ENCODE results near the gene MGA. TPM values are rescaled to one million over a fixed set of nuclear protein-coding genes. Genes with fewer than 3 reads are reported as not detected.

The MGA gene
- polyA plus RNA-seq, 3 donors = 2.7 to 6.9 (median 4.2) TPM

DNA sequence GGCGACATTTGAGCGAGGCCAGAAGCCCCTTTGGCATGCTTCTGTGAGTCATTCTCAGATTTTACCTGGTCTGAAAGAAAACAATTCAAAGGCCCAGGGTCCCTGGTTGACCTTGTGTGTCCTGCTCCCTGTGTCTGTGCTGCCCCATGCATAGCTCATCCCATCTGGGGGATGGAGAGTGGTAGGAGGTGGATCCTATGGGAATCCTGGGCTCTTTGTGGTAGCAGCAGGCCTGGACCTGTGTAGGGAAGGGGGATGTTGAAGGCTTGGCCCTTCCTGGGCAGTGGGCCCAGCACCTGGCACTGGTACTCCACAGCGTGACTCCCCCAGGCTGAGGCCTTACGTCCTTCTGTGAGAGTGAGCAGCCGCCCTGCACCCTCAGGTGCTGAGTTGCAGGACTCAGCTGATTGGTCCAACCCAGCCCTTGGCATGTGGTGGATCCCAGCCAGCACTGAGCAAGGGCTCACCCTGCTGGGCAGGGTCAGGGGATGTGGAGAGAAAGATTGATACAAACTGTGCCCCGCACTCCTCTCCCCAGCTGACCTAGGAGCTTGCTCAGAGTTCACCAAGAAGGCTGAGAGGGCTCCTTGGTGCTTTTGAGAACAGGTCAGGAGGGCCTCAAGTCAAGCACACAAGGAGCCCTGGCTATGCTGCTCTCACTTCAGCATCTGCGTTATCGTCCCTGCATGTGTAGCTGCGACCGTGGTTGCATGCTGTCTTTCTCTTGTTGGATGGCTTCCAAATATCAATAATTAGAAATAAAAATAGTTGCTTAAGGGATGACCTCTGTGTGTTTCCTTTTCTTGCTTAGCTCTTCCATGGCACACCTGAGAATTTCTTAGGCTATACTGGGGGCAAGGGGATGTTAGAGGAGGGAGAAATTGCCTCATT lies 146.3 kb downstream of the MGA start:
- Histone ChIP-seq H3K79me2 (ENCODE audit: insufficient read depth, low read length) (no peaks in the 10 kb centered on the region), H3K27me3 (ENCODE audit: control insufficient read depth in 2 of 2, insufficient read depth in 2 of 2, low read length in 2 of 2) (no peaks in the 10 kb centered on the region), H3K36me3 (replicated peaks in 1 of 2; ENCODE audit: control insufficient read depth in 1 of 2, insufficient read depth in 2 of 2, low read length in 2 of 2) (peaks cover 0 to 16% of the 10 kb centered on the region in 2 donors), H3K4me1 (ENCODE audit: control insufficient read depth in 1 of 2, insufficient read depth in 2 of 2, low read length in 2 of 2) (peaks cover 0 to 3% of the 10 kb centered on the region in 2 donors), H4K20me1 (ENCODE audit: insufficient read depth, low read length) (no peaks in the 10 kb centered on the region), H3K9ac (ENCODE audit: insufficient read depth, low read length, poor library complexity, severe bottlenecking) (no peak overlapping the region), H3K9me3 (replicated peaks in 1 of 2; ENCODE audit: control insufficient read depth in 1 of 2, insufficient read depth in 1 of 2, low read length in 2 of 2) (no peaks in the 10 kb centered on the region), H2AFZ (ENCODE audit: insufficient read depth, low read depth, low read length, poor library complexity, severe bottlenecking) (no peak overlapping the region), H3K4me2 (replicated peaks; ENCODE audit: extremely low read depth, low read length, poor library complexity, severe bottlenecking) (no peak overlapping the region), H3K27ac (ENCODE audit: low read depth in 1 of 2, low read length in 2 of 2) (no peak overlapping the region), H3K4me3 (replicated peaks in 1 of 3; ENCODE audit: low read depth in 2 of 3, low read length in 3 of 3) (no peak overlapping the region)
- no peak for DNase-seq
- peak overlapping the region in 1 of 7 donors; percentile 32 for H3K27ac Mint-ChIP-seq
- H3K36me3 Mint-ChIP-seq = peaks cover 9 to 12% of the 10 kb centered on the region in 2 donors
- peaks cover 0 to 1% (median 0%) of the 10 kb centered on the region in 3 donors for H3K27me3 Mint-ChIP-seq (ENCODE audit: low read depth in 3 of 3)
- no peak overlapping the region for H3K4me3 Mint-ChIP-seq
- TF ChIP-seq CTCF (IDR thresholded peaks at IDR 0.05) = no peak
- H3K4me1 Mint-ChIP-seq = peaks cover 4% of the 10 kb centered on the region
- WGBS (ENCODE audit: insufficient coverage) = 100% methylated on average over 6 of the region's 10 CpGs
- intact Hi-C loops (cut with micrococcal nuclease) = no loop called here
- H3K9me3 Mint-ChIP-seq = no peaks in the 10 kb centered on the region

DNA sequence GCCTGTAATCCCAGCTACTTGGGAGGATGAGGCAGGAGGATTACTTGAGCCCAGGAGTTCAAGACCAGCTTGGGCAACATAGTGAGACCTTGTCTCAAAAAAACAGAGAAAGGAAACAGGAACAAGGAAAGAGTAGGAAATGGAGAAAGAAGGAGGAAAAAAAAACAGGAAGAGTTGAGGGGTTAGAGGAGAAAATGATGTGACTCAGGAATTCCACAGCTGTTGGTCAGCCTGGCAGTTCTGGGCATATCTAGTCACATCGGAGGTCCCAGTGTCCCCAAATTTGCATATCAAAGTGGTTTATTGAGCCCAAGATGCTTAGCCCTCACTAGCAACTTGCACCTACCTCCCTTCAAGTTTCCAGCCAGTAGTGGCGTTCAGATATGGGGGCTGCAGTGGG lies 148.9 kb downstream of the MGA start:
- Histone ChIP-seq H3K36me3 (replicated peaks in 1 of 2; ENCODE audit: control insufficient read depth in 1 of 2, insufficient read depth in 2 of 2, low read length in 2 of 2) (peaks cover 8 to 34% of the 10 kb centered on the region in 2 donors), H3K27ac (ENCODE audit: low read depth in 1 of 2, low read length in 2 of 2) (no peak overlapping the region), H3K9me3 (replicated peaks in 1 of 2; ENCODE audit: control insufficient read depth in 1 of 2, insufficient read depth in 1 of 2, low read length in 2 of 2) (no peaks in the 10 kb centered on the region), H3K79me2 (ENCODE audit: insufficient read depth, low read length) (no peaks in the 10 kb centered on the region), H3K27me3 (ENCODE audit: control insufficient read depth in 2 of 2, insufficient read depth in 2 of 2, low read length in 2 of 2) (no peaks in the 10 kb centered on the region), H3K4me2 (replicated peaks; ENCODE audit: extremely low read depth, low read length, poor library complexity, severe bottlenecking) (no peak overlapping the region), H3K4me1 (ENCODE audit: control insufficient read depth in 1 of 2, insufficient read depth in 2 of 2, low read length in 2 of 2) (peaks cover 0 to 3% of the 10 kb centered on the region in 2 donors), H3K9ac (ENCODE audit: insufficient read depth, low read length, poor library complexity, severe bottlenecking) (no peak overlapping the region), H2AFZ (ENCODE audit: insufficient read depth, low read depth, low read length, poor library complexity, severe bottlenecking) (no peak overlapping the region), H3K4me3 (replicated peaks in 1 of 3; ENCODE audit: low read depth in 2 of 3, low read length in 3 of 3) (no peak overlapping the region), H4K20me1 (ENCODE audit: insufficient read depth, low read length) (no peaks in the 10 kb centered on the region)
- peaks cover 4% of the 10 kb centered on the region for H3K4me1 Mint-ChIP-seq
- intact Hi-C loops (cut with micrococcal nuclease) = no loop called here
- peak overlapping the region in 1 of 7 donors; percentile 43 for H3K27ac Mint-ChIP-seq
- H3K4me3 Mint-ChIP-seq = no peak overlapping the region
- TF ChIP-seq CTCF (IDR thresholded peaks at IDR 0.05) = no peak
- peaks cover 0 to 1% (median 0%) of the 10 kb centered on the region in 7 donors for H3K9me3 Mint-ChIP-seq
- no peak for DNase-seq
- peaks cover 30 to 34% of the 10 kb centered on the region in 2 donors for H3K36me3 Mint-ChIP-seq
- peaks cover 0 to 1% (median 0%) of the 10 kb centered on the region in 3 donors for H3K27me3 Mint-ChIP-seq (ENCODE audit: low read depth in 3 of 3)
- no CpG with 5 or more reads among the region's 2 CpGs for WGBS (ENCODE audit: insufficient coverage)
